ENCODE measurements around the gene BOD1L1.
A peak's percentile ranks its signal among the peaks of the same experiment; 100 is the strongest.
"Not testable (repeated sequence)": the region's sequence is repeated elsewhere in the genome, so short reads cannot be mapped to it uniquely, and the experiment has no call there.

BOD1L1 gene

DNA sequence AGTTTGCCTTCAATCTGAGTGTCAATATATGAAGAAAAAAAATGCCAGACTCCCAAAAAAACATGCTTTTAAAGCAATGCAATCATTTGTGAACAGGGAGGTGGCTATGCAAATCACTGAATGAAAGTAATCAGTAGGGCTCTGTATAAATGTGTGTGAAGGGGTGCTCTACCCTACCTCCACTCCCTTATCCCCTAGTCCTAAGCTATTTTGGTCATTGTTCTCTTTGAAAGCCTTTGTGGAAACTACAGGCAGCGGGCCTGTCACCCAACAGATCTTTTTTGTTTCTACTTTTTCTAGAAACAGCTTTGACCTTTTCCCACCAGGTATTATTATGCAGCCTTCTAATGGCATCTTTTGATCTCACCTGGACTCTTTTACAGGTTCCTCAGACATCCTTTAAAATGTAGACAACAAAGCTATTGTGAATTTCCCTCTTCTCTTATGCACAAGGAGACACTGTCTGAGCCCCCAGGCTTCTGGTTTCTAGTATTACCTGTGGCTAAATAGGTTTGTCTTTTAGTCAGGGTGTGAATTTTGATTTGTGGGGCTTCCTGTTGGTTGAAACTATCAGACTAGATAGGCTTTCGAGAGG lies 9.2 kb downstream of the BOD1L1 start:
- DNase-seq (ENCODE audit: low read depth): no peak

DNA sequence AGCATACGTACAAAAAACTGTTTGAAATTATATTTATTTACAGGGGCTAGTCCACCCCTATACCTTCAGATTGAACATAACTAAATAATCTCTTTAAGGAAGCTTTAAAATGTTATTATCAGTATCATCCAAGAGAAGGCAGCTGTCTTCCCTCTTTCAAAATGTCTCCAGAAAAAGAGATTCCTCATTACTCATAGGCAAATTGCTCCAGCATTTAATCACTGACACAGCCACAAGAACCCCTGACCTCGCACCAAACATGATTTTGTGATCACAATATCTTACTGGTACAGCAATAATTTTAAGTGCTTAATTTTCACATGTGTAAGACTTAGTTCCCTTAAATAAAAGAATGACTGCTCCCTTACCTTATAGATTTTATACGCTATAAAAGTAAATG lies 9.7 kb downstream of the BOD1L1 start:
- DNase-seq (ENCODE audit: low read depth): no peak

DNA sequence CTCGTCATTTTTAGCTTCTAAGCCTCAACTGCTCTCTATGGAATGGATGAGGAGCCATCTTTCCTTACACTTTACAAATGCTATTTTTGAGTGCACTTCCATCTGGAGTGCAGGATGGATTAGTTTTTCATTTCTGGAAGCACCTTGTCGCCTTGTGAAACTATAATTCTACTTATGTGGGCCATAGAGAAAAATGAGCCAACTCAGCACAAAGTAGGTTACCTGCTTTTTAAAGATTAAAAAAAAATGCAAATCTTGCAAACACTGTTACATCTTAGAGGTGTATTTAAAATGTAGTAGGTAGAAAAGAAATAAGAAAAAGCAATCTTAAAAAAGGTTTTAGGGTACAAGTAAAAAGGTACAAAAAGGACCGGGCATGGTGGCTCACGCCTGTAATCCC lies 10.9 kb downstream of the BOD1L1 start:
- no peak for DNase-seq (ENCODE audit: low read depth)

DNA sequence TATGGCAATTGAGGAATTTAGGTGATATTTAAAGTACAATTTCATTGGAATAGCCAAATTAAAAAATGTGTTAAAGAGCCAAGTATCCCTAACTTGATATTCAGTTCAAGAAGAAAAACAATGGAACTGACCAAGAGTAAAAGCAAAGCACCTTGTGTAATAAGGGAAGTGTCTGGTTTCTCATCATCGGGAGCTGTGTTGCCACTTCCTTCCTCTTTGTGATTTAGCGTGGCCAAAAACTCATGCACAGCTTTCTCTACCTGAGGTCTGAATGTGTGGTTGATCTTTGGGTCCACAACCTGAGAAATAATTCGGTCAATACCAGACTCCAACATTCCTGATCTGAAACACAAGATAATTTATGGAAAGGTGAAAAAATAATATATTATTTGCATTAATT lies 12.4 kb downstream of the BOD1L1 start:
- DNase-seq (ENCODE audit: low read depth): no peak

DNA sequence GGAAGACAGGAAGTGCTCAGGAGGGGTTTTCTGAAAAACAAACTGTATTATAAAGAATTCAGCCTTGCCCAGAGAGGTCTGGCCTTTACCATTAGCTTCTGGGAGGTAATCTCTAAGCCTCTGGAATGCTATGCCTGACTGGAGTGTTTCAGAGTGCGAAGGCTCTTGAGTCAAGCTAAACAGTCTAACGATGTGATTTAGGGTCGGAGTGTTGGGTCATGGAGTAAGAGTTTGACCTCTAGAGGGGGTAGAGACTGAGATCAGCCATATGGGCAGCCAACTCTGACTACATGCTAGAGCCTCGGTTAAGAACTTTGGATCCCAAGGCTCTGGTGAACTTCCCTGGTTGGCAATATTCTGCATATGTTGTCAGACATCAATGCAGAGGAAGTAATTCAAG lies 15.0 kb downstream of the BOD1L1 start:
- DNase-seq (ENCODE audit: low read depth): no peak

DNA sequence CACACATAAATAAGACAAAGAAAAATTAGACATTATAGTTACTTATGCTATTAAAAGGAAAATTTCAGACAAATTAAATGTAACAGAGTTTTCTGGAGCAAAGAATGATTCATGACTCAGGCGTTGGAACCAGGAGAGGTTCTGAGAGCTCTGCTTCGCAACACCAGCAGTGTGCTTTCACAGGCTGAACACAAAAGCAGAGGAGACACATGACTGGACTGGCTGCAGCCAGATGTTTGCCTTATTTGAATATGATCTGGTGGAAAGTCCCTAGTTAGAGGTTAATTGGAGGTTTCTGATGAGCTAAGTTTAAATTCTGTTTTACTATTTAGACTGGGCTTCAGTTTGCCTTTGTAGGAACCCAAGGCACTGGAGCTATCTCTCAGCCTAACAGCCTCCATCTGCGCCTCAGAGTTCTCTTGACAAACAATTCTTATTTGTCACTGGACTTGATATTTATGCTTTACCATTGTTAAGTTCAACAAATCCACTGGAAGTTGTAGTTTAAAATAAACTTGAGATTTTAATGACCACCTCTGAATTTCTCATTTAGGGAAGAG lies 16.2 kb downstream of the BOD1L1 start:
- no peak for DNase-seq (ENCODE audit: low read depth)

DNA sequence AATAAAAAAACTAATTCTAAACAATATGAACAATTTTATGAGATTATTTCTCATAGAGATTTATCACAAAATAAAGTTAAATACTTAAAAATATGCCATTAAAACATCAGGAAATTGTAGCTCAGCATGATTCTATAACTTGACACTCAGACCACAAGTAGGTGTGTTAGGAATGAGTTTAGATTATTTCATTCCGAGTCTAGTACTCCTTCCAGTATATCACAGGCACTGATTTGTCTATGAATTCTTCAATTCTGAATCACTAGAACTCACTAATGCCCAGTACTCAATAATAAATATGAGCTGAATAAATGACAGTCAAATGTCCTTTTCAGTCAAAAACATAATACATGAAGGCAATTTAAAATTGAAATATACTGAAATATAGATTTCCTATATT lies 22.2 kb downstream of the BOD1L1 start:
- no peak for DNase-seq (ENCODE audit: low read depth)

DNA sequence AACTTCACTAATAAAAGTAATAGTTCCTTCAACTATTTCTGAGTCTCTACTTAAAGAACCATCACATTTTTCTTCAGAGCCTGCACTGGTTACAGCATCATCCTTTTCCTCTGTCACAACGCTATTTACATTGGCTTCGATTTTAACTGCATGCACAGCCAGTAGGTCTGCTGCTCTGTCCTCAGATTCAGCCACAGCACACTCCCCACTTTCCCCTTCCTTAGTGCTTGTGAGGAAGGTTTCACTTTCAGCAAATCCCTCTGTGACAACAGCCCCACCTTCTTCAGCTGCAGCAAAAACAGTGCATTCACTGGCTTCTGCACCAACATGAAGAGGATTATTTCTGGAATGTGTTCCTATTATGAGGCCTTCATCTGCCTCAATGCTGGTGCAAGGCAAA lies 25.7 kb downstream of the BOD1L1 start:
- no peak for DNase-seq (ENCODE audit: low read depth)

DNA sequence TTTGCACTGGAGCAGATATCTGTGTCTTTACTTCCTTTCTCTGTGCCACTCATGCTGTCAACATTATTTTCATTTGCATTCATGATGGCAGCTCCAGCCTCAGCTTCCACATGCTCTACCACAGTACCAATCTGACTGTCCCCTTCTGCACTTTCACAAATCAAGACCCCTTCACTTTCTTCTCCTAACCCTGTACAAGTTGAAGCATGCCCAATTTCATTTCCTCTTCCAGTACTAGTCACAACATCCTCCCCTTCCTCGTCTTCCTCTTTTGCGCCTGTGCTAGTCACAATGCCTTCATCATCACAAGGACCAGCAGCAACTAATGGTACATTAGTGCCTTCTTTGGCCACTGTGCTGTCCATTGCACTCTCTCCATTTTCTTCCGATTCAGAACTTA lies 26.5 kb downstream of the BOD1L1 start:
- no peak for DNase-seq (ENCODE audit: low read depth)

DNA sequence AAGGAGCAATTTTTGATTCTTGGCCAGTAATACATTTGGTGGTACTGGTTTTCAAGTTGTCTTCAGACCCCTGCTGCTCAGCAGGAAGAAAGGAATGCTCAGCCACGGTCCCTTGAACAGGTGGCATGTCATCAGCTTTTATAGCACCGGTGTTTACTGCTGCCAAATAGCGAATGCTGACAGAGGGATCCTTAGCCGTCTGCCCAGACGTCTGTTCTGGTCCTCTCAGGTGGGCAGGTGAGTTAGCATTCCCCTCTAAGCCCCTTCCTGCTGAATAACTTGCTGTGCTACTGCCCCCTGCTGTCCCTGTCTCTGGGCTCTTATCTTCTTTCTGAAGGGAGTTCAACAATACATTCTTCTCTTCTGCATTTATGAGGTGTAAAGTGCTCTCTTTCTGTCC lies 28.4 kb downstream of the BOD1L1 start:
- no peak for DNase-seq (ENCODE audit: low read depth)

DNA sequence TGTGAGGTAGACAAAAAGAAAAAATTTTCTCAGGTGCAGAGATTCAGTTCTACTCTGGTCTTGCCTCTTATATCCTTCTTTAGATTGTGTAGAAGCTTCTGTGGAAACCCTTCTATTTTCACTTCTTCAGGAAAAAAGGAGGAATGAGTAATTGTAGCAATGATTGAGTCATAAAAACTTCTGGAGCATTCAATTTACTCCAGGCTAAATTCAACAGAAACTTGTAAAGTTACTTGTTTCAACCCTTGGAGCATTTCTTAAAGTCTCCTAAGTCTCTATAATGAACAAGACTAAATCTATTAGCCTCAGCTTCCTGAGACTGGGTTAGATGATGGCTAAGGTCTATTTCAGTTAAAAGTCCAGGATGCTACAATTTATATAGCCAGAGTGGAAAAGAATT lies 29.9 kb downstream of the BOD1L1 start:
- DNase-seq (ENCODE audit: low read depth): no peak

DNA sequence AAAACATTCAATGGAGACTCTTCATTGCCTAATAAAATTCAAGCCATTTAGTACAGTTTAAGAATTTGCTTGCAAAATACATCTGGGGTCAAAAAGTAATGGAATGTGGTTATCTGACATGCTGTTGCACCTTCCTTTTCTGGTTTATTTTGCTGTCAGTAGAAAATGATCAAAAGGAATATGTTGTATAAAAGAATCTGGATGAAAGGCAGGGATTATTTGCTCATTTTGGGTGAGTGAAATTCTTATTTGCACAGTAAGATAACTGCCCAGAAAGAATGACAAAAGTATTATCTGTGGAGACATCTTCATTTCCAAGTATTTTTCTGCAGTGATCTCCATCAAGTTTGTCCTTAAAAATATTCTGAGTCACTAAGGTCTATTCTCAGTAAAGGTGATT lies 30.4 kb downstream of the BOD1L1 start:
- no peak for DNase-seq (ENCODE audit: low read depth)

DNA sequence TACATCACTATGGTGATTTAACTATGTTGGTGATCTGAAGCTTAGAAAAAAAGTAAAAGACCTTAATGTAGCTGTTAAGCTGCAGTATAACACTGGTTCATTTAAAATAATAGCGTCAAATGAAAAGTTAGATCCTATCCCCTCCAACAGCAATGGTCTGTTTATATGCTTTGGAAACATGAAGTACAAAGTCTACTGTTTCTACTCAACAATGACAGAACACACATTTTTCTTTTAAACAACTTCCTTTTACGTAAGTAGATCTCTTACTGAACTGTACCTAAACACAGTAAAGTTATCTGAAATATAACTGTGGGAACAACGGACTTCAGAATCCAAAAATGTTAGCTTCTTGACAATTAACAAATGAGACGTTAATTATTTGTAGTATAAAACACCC lies 35.3 kb downstream of the BOD1L1 start:
- no peak for DNase-seq (ENCODE audit: low read depth)

DNA sequence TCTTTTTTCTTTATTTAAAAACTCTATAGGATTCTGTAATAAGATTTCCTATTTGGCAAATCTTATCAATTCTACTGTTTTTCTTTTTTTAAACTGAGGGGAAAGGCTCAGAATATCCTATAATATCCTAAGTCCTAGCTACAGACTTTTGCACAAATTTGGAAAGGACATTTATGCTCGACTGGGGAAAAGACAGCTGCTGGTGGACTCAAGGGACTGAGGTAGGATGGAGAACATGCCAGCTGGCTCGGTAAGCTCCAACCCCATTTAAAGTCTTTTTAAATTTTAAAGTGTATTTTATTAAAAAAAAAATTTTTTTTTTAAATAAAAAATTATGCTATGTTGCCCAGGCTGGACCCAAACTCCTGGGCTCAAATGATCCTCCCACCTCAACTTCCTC lies 36.8 kb downstream of the BOD1L1 start:
- DNase-seq (ENCODE audit: low read depth): no peak

DNA sequence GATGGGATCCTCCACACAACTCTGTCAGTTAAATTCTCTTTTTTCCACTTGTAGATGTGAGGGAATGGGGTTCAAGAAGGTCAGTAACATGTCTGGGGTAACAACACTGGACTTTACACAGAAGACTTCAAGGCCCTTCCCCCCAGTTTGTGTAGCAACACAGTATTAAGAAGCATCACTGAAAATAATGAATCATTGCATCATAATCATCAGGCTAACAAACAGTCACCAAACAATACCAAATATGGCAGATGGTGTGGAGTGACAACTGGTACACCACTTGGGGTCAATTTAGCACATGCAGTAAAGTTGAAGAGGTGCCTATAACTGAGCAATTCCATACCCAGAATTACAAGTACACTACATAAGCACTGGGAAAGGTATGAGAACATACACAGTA lies 38.6 kb downstream of the BOD1L1 start:
- no peak for DNase-seq (ENCODE audit: low read depth)

DNA sequence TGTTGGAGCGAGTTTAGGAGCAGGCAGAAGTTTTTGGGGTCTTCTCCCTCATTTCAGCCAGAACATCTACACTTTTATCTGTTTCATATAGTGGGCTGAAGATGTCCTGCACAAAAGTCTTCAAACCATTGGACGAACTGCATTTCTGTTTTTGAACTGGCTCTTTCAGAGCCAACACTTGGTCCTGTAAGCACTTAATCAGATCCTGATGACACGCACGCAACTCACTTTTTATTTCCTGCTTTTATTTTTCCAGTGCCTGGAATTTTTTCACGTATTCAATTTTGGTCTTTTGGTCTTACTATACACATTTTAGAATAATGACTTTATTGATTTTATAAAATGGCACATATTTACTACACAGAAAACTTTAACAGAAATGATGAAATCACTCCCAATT lies 43.0 kb downstream of the BOD1L1 start:
- DNase-seq (ENCODE audit: low read depth): no peak

DNA sequence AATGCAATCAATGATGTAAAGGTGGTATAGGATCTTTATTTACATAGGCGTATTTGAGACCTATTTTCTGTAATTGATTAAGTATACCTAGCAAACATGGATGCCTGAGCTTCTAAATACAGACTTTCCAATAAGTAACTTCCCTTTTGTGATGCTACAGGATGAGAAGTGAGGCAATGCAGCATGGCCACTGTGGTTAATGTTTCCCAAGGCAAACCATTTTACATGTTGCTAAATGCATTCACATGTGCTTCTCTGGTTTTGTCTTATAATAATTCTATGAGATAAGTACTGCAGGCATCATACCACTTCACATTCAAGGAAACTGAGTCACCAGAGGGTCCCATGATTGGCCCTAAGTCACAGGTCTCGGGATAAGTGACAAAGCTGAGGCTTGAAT lies 47.5 kb downstream of the BOD1L1 start:
- no peak for DNase-seq (ENCODE audit: low read depth)

DNA sequence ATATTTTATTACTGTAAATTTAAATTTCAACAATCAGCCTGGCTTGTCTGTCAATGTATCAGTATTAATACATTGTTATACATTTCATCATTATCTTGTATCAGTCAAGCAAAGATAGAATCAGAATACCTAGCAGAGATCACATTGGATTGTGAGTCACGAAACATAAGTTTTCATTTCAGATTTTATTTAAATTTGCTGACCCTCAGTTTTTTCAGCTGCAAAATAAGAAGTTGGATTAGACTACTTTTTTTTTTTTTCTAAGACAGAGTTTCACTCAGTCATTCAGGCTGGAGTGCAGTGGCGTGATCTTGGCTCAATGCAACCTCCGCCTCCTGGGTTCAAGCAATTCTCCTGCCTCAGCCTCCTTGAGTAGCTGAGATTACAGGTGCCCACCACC lies 49.9 kb downstream of the BOD1L1 start:
- DNase-seq (ENCODE audit: low read depth): no peak

DNA sequence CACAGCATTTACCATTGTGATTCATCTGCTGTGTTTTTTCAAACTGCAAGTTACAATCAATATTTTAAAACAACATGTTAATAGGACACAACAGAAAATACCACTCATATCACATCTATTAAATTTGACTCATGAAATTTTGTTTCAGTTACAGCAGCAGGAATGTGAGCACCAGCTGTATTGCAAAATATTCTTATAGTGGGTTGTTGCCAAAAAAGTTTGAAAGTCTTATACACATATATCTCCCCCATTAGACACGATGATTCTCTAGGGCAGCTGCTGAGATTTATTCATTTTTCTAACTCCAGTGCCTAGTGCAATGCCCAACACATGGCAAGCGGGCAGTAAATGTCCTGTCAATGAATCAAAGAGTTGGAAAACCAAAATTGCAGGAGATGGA lies 56.6 kb downstream of the BOD1L1 start:
- DNase-seq (ENCODE audit: low read depth): no peak

DNA sequence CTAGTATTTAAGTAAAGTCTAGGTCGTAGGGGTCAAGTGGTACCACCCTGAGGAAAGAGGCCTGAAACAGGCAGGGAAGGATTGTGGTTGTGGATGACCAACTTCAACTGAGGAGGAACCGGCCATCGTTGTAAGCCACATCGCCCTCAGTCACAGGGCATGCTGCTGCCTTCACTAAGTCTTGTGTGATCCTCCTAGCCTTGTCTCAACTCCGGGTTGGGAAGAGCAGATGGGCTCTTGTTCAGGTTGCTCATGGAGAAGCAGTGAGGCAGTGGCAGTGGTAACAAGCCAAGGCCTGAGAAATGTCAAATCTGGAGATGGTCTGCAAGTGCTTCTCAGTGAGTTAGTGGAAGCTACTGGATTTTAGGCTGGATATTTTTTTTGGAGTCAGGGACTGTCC lies 60.4 kb downstream of the BOD1L1 start:
- no peak for DNase-seq (ENCODE audit: low read depth)

DNA sequence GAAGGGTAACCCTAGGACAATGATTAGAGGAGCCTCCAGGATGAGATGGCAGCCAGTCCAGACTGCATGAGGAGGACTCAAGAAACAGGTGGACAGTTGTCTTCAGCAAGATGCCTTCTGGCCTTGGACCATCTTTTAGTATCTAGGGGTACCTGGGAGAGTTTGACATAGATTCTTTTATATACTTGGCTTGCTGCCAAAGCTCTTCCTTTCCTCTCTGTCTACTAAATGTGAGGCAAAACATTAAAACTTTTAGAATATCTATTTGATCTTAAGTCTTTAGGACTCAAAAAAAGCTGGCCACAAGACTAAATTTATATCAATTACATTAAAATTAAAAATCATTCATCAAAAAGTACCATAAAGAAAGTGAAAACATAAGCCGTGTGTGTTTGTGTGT lies 64.6 kb downstream of the BOD1L1 start:
- no peak for DNase-seq (ENCODE audit: low read depth)

DNA sequence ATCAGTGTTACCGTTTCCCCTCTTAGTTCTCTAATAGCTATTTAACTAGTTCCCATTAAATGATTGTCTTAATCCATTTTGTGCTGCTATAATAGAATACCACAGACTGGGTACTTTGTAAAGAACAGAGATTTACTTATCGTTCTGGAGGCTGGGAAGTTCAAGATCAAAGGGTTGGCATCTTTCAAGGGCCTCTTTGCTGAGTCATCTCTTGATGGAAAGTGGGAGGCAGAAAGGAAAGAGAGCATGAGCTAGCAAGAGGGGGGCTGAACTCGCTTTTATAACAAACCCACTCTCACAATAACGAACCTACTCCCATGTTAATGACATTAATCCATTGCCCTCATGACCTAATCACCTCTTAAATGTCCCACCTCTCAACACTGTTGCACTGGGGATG lies 65.9 kb downstream of the BOD1L1 start:
- DNase-seq (ENCODE audit: low read depth): no peak

DNA sequence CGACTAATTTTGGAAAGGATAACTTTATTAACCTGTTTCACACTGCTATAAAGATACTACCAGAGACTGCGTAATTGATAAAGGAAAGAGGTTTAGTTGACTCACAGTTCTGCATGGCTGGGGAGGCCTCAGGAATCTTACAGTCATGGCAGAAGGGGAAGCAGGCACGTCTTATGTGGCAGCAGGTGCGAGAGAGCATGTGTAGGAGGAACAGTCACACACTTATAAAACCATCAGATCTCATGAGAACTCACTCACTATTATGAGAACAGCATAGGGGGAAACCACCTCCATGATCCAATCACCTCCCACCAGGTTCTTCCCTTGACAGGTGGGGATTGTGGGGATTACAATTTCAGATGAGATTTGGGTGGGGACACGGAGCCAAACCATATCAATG lies 67.4 kb downstream of the BOD1L1 start:
- not testable (repeated sequence) for DNase-seq (ENCODE audit: low read depth)

DNA sequence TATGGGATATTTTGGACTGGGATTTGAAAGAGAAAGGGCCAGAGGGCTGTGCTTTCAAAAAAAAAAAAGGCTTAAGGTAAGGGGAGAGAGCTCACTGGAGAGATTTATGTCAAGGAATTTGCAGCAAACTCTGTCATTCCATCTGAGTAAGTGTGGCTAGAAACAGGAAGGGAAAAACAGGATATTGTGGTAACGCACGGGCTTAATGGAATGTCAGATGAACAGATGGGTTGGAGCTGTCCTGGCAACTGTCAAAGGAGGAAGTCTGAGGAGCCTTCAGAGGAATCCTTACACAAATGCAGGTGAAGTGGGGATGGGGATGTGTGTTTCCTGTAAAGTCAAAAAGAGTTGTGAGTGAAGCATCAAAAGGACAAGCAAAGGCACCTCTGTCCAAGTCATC lies 68.1 kb downstream of the BOD1L1 start:
- peak; percentile 49 for DNase-seq (ENCODE audit: low read depth)

DNA sequence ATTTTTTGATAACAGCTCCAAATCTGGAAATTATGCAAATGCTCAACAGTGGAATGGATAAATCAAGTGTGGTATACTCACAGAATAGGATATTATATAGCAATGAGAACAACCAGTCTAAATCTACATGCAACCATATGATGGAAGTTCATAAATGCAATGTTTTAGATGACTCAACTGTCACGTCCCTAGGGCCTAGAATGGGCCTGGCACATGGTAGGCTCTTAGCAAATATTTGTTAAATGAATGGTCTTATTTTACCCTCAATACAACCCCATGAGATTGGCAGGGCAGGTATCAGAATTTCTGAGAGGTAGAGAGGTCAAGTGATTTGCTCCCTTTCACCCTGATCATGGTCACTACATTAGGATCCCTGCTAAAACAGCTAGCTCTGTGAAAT lies 68.6 kb downstream of the BOD1L1 start:
- DNase-seq (ENCODE audit: low read depth): no peak
